ENCODE data around the gene ARHGEF16.
A peak's percentile ranks its signal among the peaks of the same experiment; 100 is the strongest.

Gene ARHGEF16

GRCh38 chr1:3453891-3454810, at the start of gene ARHGEF16:
ARHGEF16 (plus strand) TSS chr1:3454665; CDS start chr1:3463085, 8,420 bp downstream.
- DNase-seq: peak; percentile 66

- DNase-seq: no peak
These were observed 49.7 kb upstream of the ARHGEF16 start for GRCh38 chr1:3404801-3405200.

- DNase-seq: no peak
These were observed 49.0 kb upstream of the ARHGEF16 start for GRCh38 chr1:3405491-3405890.

GRCh38 chr1:3405974-3406867, 48.2 kb upstream of the ARHGEF16 start:
- DNase-seq: peak; percentile 66

- no peak for DNase-seq
These were observed 47.4 kb upstream of the ARHGEF16 start for GRCh38 chr1:3407021-3407420.

- no peak for DNase-seq
These were observed 45.7 kb upstream of the ARHGEF16 start for GRCh38 chr1:3408751-3409266.

- no peak for DNase-seq
These were observed 44.9 kb upstream of the ARHGEF16 start for GRCh38 chr1:3409366-3410141.

GRCh38 chr1:3410142-3410925, 44.1 kb upstream of the ARHGEF16 start:
- peak; percentile 65 for DNase-seq

- no peak for DNase-seq
These were observed 42.7 kb upstream of the ARHGEF16 start for GRCh38 chr1:3411806-3412205.

- no peak for DNase-seq
These were observed 42.1 kb upstream of the ARHGEF16 start for GRCh38 chr1:3412376-3412775.

- DNase-seq: no peak
These were observed 40.3 kb upstream of the ARHGEF16 start for GRCh38 chr1:3413975-3414710.

GRCh38 chr1:3415260-3416090, 39.0 kb upstream of the ARHGEF16 start:
- DNase-seq: no peak

- no peak for DNase-seq
These were observed 37.3 kb upstream of the ARHGEF16 start for GRCh38 chr1:3417082-3417739.

GRCh38 chr1:3417934-3418333, 36.5 kb upstream of the ARHGEF16 start:
- no peak for DNase-seq

GRCh38 chr1:3418600-3418999, 35.9 kb upstream of the ARHGEF16 start:
- DNase-seq: no peak

- no peak for DNase-seq
These were observed 34.9 kb upstream of the ARHGEF16 start for GRCh38 chr1:3419415-3420204.

GRCh38 chr1:3420218-3420951, 34.1 kb upstream of the ARHGEF16 start:
- no peak for DNase-seq

- DNase-seq: no peak
These were observed 31.8 kb upstream of the ARHGEF16 start for GRCh38 chr1:3422638-3423037.
